Testis (tissue), 2 donors: Measurements from ENCODE around the gene TUBB2A.

Experiments
- CTCF ChIP-seq, 3 experiments: fragments of 450-650 bp in 2 of 3; fragments of 200-600 bp in 1 of 3; sonication (generic) in 1 of 3; IDR thresholded peaks; one replicate each; pipeline ENCODE4 v1.5.1; 2016 to 2019; ENCODE audit warnings: antibody characterized with exemption in 3 of 3, mild to moderate bottlenecking in 2 of 3, moderate library complexity in 1 of 3
- POLR2A ChIP-seq: fragments of 450-650 bp; IDR thresholded peaks from one replicate; pipeline ENCODE4 v1.6.1; 2017; ENCODE audit warnings: antibody characterized with exemption, mild to moderate bottlenecking, moderate library complexity

- TF ChIP-seq POLR2A (no peak), CTCF (IDR thresholded peaks at IDR 0.05) (no peak)
These were observed 42.0 kb upstream of the TUBB2A start for GRCh38 chr6:3199382-3199781.
